Cardiac muscle cell (in vitro differentiated cells and primary cell): ENCODE results near the gene USP47. TPM values are rescaled to one million over a fixed set of nuclear protein-coding genes. Genes with fewer than 3 reads are reported as not detected.

Experiments used
- DNase-seq, 2 donors: peaks; one replicate each; pipeline versions ENCODE4 v3.0.0 to v3.0.0-alpha.2; 2010 to 2017; ENCODE audit warnings: low read depth in 1 of 2, low spot score in 1 of 2
- H3K27ac ChIP-seq: fragments of 200-600 bp; sonication (generic); 2 replicates; pipeline ENCODE4 v1.5.1; 2016
- H3K27me3 ChIP-seq: fragments of 200-600 bp; sonication (generic); 2 replicates; pipeline ENCODE4 v1.6.0; 2016; ENCODE audit warnings: control low read depth
- H3K36me3 ChIP-seq: fragments of 200-600 bp; sonication (generic); 2 replicates; pipeline ENCODE4 v1.5.1; 2016; ENCODE audit warnings: control low read depth
- H3K4me1 ChIP-seq: fragments of 200-600 bp; sonication (generic); 2 replicates; pipeline ENCODE4 v1.8.1; 2017; ENCODE audit warnings: low read depth, mild to moderate bottlenecking, mixed run types
- H3K4me3 ChIP-seq: fragments of 200-600 bp; sonication (generic); 2 replicates; pipeline ENCODE4 v1.5.1; 2016; ENCODE audit warnings: mild to moderate bottlenecking
- H3K9me3 ChIP-seq: fragments of 200-600 bp; sonication (generic); 2 replicates; pipeline ENCODE4 v1.5.1; 2017; ENCODE audit warnings: low read depth, mild to moderate bottlenecking, control low read depth
- polyA plus RNA-seq: library from polyadenylated mRNA; unstranded; fragments of >200 nt; fragmentation: Nextera tagmentation; extraction: Ambion mirVana; gene quantifications from 2 replicates; pipeline ENCODE4 v1.2.1, GENCODE V29; 2016
- total RNA-seq: library from RNA; depleted of rRNA; stranded (reverse); fragments of >200 nt; gene quantifications from 2 replicates; pipeline ENCODE4 v1.2.3, GENCODE V29; 2016
- TF ChIP-seq, protein P1 (sequence below): IDR thresholded peaks from 2 replicates; pipeline ENCODE4 v1.5.1; 2012; ENCODE audit warnings: low read depth, mild to moderate bottlenecking, low read length

The USP47 gene
- total and polyA plus RNA-seq, 2 experiments from 2014 or later = 46.6 to 59.6 TPM

DNA sequence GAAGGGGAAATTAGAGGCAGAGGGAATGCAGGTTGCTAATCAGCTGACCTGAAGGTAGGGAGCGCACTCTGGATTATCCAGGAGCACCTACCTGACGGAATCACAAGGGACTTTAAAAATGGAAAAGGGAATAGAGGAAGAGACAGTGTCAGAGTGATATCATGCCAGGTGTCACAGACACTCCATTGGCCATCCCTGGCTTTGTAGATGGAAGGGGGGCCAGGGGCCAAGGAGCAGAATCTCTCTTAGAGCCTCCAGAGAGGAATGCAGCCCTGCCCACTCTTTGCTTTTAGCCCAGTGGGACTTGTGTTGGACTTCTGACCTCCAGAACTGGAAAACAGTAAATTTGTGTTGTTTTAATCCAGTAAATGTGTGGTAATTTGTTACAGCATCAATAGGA lies 128.8 kb downstream of the USP47 start:
- no peak overlapping the region for H3K27ac ChIP-seq
- no peak for DNase-seq
- H3K9me3 ChIP-seq = no peaks in the 10 kb centered on the region
- H3K4me3 ChIP-seq = no peak overlapping the region
- TF ChIP-seq, protein P1, sequence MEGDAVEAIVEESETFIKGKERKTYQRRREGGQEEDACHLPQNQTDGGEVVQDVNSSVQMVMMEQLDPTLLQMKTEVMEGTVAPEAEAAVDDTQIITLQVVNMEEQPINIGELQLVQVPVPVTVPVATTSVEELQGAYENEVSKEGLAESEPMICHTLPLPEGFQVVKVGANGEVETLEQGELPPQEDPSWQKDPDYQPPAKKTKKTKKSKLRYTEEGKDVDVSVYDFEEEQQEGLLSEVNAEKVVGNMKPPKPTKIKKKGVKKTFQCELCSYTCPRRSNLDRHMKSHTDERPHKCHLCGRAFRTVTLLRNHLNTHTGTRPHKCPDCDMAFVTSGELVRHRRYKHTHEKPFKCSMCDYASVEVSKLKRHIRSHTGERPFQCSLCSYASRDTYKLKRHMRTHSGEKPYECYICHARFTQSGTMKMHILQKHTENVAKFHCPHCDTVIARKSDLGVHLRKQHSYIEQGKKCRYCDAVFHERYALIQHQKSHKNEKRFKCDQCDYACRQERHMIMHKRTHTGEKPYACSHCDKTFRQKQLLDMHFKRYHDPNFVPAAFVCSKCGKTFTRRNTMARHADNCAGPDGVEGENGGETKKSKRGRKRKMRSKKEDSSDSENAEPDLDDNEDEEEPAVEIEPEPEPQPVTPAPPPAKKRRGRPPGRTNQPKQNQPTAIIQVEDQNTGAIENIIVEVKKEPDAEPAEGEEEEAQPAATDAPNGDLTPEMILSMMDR = no peak
- H3K4me1 ChIP-seq = peaks cover 39% of the 10 kb centered on the region
- H3K36me3 ChIP-seq = peaks cover 6% of the 10 kb centered on the region
- no peaks in the 10 kb centered on the region for H3K27me3 ChIP-seq

DNA sequence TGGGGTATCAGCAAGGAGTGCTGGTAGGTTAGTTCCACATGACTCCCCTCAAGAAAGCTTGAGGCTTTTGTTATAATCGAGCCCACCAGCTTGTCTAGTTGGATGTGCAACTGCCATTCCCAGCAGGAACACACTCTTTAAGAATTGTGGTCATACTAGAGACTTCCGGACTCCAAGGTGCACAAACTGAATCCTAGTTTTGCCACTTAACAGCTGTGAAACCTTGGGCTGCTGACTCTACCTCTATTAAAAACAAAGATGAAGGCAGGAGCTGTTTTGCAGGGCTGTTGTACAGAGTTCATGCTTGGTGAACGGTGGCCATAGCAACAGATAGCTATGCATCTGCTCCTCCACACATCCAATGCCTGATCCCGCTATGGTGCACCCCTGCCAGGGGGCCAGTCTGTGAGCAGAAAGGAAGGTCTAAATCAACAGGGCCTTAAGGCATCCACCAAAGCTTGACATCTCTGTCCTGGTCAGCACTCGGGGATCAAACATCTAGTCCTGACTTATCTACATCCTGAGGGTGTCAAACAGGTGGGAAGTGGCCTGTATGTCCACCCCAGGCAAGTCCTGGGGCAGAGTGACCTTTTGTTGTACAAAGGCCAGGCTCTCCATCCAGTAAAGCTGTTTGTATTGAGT lies 130.3 kb downstream of the USP47 start:
- Histone ChIP-seq H3K36me3 (peaks cover 6% of the 10 kb centered on the region), H3K4me1 (peaks cover 50% of the 10 kb centered on the region), H3K4me3 (no peak overlapping the region), H3K9me3 (no peaks in the 10 kb centered on the region), H3K27ac (peak overlapping the region; percentile 92), H3K27me3 (no peaks in the 10 kb centered on the region)
- peak in 1 of 2 donors; percentile 36 for DNase-seq
- TF ChIP-seq, protein P1 = no peak

DNA sequence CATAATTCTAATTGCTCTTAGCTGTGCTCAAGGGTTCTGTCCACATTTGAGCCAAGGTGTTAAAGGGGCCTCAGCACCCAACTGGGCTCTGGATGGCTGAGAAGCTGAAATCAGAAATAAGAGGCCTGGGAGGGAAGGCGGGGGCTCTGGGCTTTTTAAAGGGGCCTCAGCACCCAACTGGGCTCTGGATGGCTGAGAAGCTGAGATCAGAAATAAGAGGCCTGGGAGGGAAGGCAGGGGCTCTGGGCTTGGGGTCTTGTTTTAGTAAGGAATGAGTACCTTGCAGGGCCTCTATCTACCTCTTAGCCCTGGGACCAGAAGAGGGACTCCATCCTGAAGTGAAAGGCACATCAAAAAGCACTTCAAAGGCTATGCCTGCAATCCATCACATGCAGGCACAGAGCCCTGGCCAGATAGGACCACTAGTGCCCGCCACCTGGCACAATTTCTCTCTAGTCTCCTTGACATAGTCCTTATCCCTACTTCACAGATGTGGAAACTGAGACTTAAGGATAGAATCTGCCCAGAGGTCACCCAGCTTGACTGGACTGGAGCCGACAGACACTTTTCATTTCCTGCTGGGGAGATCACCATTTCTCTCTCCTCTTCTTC lies 131.1 kb downstream of the USP47 start:
- no peak overlapping the region for H3K4me3 ChIP-seq
- TF ChIP-seq, protein P1 = no peak
- H3K9me3 ChIP-seq = no peaks in the 10 kb centered on the region
- H3K36me3 ChIP-seq = peaks cover 4% of the 10 kb centered on the region
- no peak for DNase-seq
- H3K4me1 ChIP-seq = peaks cover 58% of the 10 kb centered on the region
- H3K27ac ChIP-seq = peak overlapping the region; percentile 92
- no peaks in the 10 kb centered on the region for H3K27me3 ChIP-seq

DNA sequence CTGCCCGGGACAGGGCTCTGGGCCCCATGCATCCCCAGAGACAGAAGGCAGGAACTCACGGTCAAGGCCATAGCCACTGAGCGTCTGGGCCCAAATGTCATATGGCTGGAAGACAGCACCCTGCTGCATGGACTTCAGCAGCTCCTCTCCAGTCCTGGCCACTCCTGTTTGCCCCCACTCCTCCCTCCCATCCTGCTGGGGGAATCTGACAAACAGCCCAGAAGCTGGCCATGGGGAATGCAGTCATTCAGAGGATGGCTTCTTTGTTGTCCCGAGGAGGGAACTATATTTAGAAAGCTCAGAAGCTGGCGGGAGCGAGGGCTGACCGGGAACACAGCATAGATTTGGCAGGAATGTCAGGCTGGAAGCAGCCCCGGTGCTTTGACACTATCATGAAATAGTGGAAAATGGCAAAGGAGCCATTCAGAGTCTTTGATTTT lies 131.6 kb downstream of the USP47 start:
- TF ChIP-seq, protein P1 = no peak
- Histone ChIP-seq H3K27ac (peak overlapping the region; percentile 92), H3K4me3 (no peak overlapping the region), H3K9me3 (no peaks in the 10 kb centered on the region), H3K36me3 (no peaks in the 10 kb centered on the region), H3K4me1 (peaks cover 58% of the 10 kb centered on the region), H3K27me3 (no peaks in the 10 kb centered on the region)
- peak; percentile 75 to 87 for DNase-seq

DNA sequence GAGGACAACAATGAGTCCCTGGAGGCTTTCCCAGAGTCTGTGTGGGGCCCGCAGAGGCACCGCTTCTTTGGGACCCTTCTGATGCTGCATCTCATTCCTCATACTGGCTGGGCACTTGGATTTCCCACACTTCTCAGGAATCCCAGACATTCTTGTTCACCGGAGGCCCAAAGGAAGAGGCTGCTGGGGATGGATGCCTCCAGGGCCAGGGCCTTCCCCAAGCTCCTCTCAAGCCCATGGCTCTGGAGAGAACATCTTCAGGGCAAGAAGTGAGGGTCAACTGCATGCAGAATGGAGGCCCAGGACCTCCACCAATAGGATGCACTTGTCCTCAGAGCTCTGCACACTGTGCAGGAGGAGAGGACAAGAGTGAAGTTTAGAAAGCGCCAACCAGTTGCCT lies 132.1 kb downstream of the USP47 start:
- Histone ChIP-seq H3K27ac (peak overlapping the region; percentile 92), H3K27me3 (no peaks in the 10 kb centered on the region), H3K4me1 (peaks cover 58% of the 10 kb centered on the region), H3K36me3 (no peaks in the 10 kb centered on the region), H3K4me3 (no peak overlapping the region), H3K9me3 (no peaks in the 10 kb centered on the region)
- TF ChIP-seq, protein P1 = no peak
- DNase-seq = peak in 1 of 2 donors; percentile 44
